SK-N-SH treated with all-trans-retinoic acid at 6 μM for 48 hours (cell line): ENCODE data around the gene STRA6.

Experiments used
- CSDC2 ChIP-seq: fragments of 250-450 bp; sonication (Bioruptor Pico); IDR thresholded peaks from 2 replicates; pipeline ENCODE4 v1.5.0; 2020; ENCODE audit warnings: mild to moderate bottlenecking, moderate library complexity
- PATZ1 ChIP-seq: fragments of 250-450 bp; sonication (Bioruptor Pico); IDR thresholded peaks from 2 replicates; pipeline ENCODE4 v1.8.0; 2020; ENCODE audit warnings: mild to moderate bottlenecking, moderate library complexity, borderline replicate concordance
- SNAI2 ChIP-seq: fragments of 250-450 bp; sonication (Bioruptor Pico); IDR thresholded peaks from 2 replicates; pipeline ENCODE4 v1.5.0; 2020; ENCODE audit warnings: mild to moderate bottlenecking, moderate library complexity
- TOX ChIP-seq: fragments of 250-450 bp; sonication (Bioruptor Pico); IDR thresholded peaks from 2 replicates; pipeline ENCODE4 v1.8.0; 2021; ENCODE audit warnings: mild to moderate bottlenecking, moderate library complexity, borderline replicate concordance
- ZFP3 ChIP-seq: fragments of 250-450 bp; sonication (Bioruptor Pico); IDR thresholded peaks from 2 replicates; pipeline ENCODE4 v1.5.0; 2020; ENCODE audit warnings: mild to moderate bottlenecking, moderate library complexity

- TF ChIP-seq TOX (no peak), ZFP3 (CRISPR knock-in tag) (0 out of 2 replicates have a peak, but pooled peaks have one; percentile 65), SNAI2 (CRISPR knock-in tag) (no peak), CSDC2 (CRISPR knock-in tag) (0 out of 2 replicates have a peak, but pooled peaks have one; percentile 48), PATZ1 (CRISPR knock-in tag) (no peak)
Observed at GRCh38 chr15:74240002-74240568, 37.5 kb upstream of the STRA6 start.
